ENCODE results near the gene ZNF423.
"Not testable (repeated sequence)": the region's sequence is repeated elsewhere in the genome, so short reads cannot be mapped to it uniquely, and the experiment has no call there.

The ZNF423 gene

GRCh38 chr16:49575346-49576172, 280.4 kb downstream of the ZNF423 start:
- DNase-seq = peak; percentile 58

GRCh38 chr16:49574826-49575225, 281.1 kb downstream of the ZNF423 start:
- no peak for DNase-seq

DNA sequence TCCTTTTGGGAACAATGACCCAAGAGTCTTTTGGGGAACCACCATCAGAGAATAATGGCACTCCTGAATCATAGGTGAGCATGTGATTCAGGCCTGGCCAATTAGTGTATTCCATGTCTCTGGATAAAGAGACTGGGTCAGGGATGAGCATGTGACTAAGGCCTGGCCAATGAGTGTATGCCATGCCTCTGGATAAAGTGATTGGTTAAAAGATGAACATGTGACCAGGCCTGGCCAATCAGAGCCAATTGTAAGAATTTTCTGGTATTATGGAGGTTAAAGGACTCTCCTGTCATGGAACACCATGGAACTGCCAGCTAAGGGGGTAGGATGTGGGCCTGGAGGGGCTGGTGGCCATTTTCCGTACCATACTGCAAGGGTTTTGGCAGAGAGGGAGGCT, 288.0 kb downstream of the ZNF423 start:
- no peak for DNase-seq

DNA sequence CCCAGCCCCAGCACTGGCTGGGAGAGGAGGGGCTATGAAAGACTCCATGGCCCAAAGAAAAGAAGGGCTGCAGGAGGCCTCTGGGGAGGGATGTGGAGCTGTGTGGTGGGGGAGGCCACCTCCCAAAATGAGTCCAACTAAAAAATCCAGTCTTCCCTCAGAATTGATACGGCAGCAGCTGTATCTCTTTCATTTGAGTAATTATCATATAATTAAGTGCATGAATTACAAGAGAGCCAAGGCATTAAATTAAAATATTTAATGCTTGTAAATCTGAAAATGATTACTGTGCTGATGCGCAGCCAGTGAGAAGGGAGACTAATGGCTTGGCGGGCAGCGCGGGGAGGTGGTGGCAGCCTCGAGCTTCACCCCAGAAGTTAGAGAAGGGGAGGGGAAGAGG, 289.5 kb downstream of the ZNF423 start:
- DNase-seq = no peak

DNA sequence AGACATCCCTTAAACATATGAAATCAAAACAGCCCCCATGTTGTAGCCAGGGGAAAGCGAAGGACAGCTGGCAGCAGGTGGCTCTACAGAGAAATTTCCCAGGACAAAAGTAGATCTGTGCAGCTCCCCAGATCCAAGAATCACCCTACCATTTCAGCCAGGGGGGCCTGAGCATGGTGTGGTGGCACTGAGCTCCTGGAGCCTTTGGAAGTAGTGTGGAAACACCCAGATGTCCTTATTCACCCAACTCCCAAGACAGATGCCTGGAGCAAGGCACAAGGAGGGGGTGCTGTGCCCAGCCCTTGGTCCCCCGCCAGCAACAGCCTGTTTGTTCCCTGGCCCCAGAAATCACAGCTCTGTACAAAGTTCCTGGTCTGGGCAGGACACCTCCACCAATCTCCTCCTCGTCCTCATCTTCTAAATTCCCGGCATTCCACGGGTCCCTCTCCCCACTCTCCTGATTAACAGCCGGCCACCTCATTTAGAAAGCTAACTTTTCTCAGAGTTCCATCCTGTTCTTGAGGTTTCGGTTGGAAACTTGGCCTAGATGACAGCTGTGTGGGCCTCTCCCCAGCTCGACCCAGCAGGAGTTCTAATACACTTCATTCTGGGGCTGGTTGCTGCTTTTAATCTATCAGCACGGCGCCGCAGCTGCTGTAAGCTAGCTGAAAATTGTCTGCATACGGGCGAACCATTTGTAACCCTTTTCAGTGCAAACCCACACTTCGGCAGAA, 291.2 kb downstream of the ZNF423 start:
- peak; percentile 81 for DNase-seq

DNA sequence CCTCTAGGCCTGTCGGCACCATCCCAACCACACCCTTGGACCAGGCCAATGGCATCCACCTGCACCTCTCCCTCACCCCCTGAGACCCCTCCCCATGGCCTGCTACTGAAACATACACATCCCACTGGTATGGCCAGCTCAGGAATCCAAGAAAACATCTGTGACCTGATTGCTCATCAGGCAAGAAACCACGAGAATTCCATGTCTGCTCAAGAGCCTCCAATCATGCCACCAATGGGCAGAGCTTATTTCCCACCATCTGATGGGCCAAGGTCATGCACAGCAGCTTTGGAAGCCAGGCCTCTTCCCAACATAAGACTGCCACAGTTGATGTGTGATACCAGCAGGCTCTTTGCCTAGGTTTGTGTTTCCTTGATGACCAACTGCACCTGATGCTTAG, 292.2 kb downstream of the ZNF423 start:
- no peak for DNase-seq

DNA sequence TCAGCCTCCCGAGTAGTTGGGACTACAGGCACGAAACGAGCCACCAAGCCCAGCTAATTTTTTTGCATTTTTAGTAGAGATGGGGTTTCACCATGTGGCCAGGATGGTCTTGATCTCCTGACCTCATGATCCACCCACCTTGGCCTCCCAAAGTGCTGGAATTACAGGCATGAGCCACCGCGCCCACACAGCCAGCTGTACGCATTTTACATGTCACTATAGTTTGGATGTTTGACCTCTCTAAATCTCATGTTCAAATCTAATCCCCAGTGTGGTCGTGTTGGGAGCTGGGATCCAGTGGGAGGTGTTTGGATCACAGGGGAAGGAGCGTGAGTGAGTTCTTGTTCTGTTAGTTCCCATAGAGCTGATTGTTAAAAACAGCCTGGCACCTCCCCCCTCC, 293.0 kb downstream of the ZNF423 start:
- DNase-seq = not testable (repeated sequence)

- no peak for DNase-seq
Observed at GRCh38 chr16:49562228-49562627, 293.7 kb downstream of the ZNF423 start.

GRCh38 chr16:49560004-49560830, 295.7 kb downstream of the ZNF423 start:
- DNase-seq = peak; percentile 82

DNA sequence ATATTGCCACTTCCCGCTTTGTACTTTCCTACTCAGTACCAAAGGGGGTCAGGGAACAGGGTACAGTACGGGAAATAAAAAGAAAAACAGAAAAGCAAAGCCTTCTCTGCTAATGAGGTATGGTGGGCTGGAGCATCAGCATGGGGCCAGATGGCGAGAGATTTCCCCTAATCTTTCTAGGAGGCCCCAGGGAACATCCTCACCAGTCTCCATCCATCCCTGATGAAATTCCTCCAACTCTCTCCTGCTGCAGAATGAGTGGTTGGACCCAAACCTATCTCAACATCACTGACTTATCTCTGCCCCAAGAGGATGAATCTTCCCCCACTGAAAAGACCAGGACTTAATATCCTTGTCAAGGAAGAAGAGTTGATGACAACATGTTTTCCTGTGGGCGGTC, 296.7 kb downstream of the ZNF423 start:
- DNase-seq = no peak

DNA sequence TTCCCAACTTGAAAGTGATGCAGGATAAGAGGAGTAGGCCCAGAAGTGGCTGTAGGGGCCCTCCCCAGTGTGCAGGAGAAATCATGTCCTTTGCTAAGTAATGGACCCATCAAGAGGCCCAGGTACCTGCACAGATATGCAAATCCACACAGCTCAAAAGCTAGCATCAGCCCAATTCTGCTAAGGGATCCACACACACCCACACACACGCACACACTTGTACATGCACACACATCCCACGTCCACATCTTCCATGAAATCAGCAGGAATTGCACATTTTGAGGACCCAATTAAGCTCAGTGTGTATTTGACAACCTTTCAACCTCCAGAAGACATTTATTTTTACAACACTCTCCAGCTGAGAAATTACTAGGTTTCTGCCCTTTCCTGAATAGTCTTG, 297.5 kb downstream of the ZNF423 start:
- no peak for DNase-seq

- peak; percentile 71 for DNase-seq
Observed at GRCh38 chr16:49556606-49557446, 299.1 kb downstream of the ZNF423 start.

- DNase-seq = no peak
Observed at GRCh38 chr16:49556249-49556605, 299.7 kb downstream of the ZNF423 start.

GRCh38 chr16:49554681-49555080, 301.2 kb downstream of the ZNF423 start:
- no peak for DNase-seq

- DNase-seq = no peak
Observed at GRCh38 chr16:49552313-49552928, 303.5 kb downstream of the ZNF423 start.

DNA sequence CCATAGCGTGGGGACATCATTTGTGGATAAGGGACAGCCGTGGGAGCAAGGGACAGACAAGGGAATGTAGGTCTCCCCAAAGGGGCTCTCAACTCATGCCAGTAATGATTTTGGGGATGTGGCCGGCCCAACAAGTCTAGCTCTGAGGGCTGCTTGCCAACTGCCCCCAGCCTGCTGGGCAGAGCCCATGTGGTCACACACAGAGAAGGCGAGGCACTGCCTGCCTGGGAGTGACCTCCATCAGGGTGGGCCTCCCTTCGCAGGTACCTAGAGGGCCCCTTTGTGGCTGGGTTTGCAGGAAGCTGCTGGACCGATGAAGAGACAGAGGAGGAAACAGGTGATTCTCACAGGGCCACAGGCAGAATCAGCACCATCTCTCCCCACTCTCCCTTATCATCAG, 305.2 kb downstream of the ZNF423 start:
- no peak for DNase-seq

DNA sequence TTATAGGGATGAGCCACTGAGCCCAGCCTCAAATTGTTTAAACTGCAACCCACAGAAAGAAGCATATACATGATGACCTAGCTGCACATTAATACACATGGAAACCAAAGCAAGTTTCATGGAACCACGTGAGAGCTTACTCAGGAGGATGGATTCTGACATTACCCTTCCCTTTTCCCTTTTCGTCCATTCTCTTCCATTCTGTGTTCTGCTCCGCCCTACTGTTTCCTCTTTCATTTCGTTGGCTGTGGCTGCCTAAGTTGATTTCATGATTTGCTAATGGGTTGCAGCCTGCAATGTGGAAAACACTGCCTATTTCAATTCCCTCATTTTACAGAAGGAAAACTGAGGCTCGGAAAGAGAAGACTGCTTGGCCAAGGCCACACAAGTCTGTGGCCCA, 305.8 kb downstream of the ZNF423 start:
- no peak for DNase-seq

- DNase-seq = no peak
Observed at GRCh38 chr16:49548325-49548970, 307.5 kb downstream of the ZNF423 start.

GRCh38 chr16:49547448-49547847, 308.5 kb downstream of the ZNF423 start:
- DNase-seq = no peak

DNA sequence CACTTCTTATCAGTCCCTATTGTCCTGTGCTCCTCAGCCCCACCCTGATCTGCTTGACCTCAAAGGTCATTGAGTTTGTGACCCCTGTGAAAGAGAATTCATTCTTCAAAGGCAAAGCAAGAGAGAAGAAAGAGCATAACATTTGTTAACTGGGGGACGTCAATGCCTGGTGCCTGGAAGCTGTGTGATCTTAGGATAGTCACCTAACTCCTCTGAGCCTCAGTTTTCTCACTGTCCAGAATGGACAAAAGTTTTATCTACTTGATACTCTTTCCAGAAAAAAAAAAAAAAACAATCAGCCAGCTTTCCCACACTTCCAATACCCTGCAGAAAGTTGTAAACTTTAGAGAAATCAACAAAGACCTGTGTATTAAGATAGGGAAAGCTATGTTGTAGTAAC, 309.2 kb downstream of the ZNF423 start:
- no peak for DNase-seq

GRCh38 chr16:49545741-49546448, 310.0 kb downstream of the ZNF423 start:
- no peak for DNase-seq
